C4-2B (cell line): ENCODE measurements around the gene RRP12.

Experiments
- ZFX ChIP-seq: fragments of 450-650 bp; IDR thresholded peaks from 2 replicates; pipeline ENCODE4 v1.6.1; 2017
- TF ChIP-seq, protein P1 (sequence below): fragments of 450-650 bp; conservative IDR thresholded peaks from 2 replicates; pipeline ENCODE4 v1.5.1; 2017; ENCODE audit warnings: mild to moderate bottlenecking

DNA sequence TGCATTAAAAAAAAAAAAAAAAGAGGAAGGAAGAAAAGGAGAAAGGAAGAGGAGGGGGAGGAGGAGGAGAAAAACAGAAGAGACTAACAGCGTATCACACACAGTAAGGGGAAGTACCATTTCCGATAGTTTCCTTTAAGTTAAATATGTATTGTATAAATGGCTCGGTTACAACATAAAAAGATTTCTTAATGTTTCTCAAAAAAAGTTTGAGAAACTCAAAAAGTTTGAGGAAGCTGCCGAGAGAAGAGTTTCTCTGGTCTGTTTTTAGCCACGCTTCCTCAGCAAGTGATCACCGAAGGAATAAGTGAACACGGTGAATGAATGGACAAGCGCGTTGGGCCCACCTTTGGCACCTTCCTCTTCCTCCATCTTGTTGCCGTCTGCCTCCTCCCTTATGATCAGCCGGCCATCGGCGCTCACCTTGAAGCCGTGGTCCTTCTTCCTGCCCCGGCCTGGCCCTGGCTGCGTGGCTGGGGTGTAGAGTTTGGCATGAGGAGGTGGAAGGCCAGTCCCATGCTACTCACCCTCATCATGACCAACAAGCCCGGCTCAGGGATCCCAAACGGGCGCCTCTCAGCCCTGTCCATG, 35.3 kb downstream of the RRP12 start:
- TF ChIP-seq, protein P1, sequence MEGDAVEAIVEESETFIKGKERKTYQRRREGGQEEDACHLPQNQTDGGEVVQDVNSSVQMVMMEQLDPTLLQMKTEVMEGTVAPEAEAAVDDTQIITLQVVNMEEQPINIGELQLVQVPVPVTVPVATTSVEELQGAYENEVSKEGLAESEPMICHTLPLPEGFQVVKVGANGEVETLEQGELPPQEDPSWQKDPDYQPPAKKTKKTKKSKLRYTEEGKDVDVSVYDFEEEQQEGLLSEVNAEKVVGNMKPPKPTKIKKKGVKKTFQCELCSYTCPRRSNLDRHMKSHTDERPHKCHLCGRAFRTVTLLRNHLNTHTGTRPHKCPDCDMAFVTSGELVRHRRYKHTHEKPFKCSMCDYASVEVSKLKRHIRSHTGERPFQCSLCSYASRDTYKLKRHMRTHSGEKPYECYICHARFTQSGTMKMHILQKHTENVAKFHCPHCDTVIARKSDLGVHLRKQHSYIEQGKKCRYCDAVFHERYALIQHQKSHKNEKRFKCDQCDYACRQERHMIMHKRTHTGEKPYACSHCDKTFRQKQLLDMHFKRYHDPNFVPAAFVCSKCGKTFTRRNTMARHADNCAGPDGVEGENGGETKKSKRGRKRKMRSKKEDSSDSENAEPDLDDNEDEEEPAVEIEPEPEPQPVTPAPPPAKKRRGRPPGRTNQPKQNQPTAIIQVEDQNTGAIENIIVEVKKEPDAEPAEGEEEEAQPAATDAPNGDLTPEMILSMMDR, result no peak
- no peak for TF ChIP-seq ZFX
